ENCODE results near the gene MST1R.

Gene MST1R

GRCh38 chr3:49889296-49889695 lies 14.4 kb downstream of the MST1R start:
- Histone ChIP-seq H3K9me3 (ENCODE audit: severe bottlenecking) (no peaks in the 10 kb centered on the region), H3K27ac (peak overlapping the region; percentile 55), H3K4me3 (ENCODE audit: low read depth, low read length) (no peak overlapping the region), H3K36me3 (no peaks in the 10 kb centered on the region), H3K27me3 (ENCODE audit: insufficient read depth, low read depth, severe bottlenecking) (no peaks in the 10 kb centered on the region)
- DNase-seq, result no peak
- no peak for TF ChIP-seq CTCF (IDR thresholded peaks at IDR 0.05; ENCODE audit: low read depth, low read length)

- Histone ChIP-seq H3K27me3 (ENCODE audit: insufficient read depth, low read depth, severe bottlenecking) (no peaks in the 10 kb centered on the region), H3K27ac (no peak overlapping the region), H3K4me3 (ENCODE audit: low read depth, low read length) (no peak overlapping the region), H3K36me3 (no peaks in the 10 kb centered on the region), H3K9me3 (ENCODE audit: severe bottlenecking) (no peaks in the 10 kb centered on the region)
- DNase-seq, result no peak
- TF ChIP-seq CTCF (IDR thresholded peaks at IDR 0.05; ENCODE audit: low read depth, low read length), result no peak
Measured at GRCh38 chr3:49886922-49887265, 16.8 kb downstream of the MST1R start.

- no peak for DNase-seq
Measured at GRCh38 chr3:49883998-49884397, 19.7 kb downstream of the MST1R start.

GRCh38 chr3:49882166-49882565 lies 21.5 kb downstream of the MST1R start:
- Histone ChIP-seq H3K4me3 (ENCODE audit: low read depth, low read length) (no peak overlapping the region), H3K27ac (peak overlapping the region; percentile 67; the same call in 1 of the 2 replicates), H3K9me3 (ENCODE audit: severe bottlenecking) (no peaks in the 10 kb centered on the region), H3K36me3 (no peaks in the 10 kb centered on the region), H3K27me3 (ENCODE audit: insufficient read depth, low read depth, severe bottlenecking) (no peaks in the 10 kb centered on the region)
- no peak for DNase-seq
- TF ChIP-seq CTCF (IDR thresholded peaks at IDR 0.05; ENCODE audit: low read depth, low read length), result no peak

More at GRCh38 chr3:49883998-49884397, 19.7 kb downstream of the MST1R start:
- Histone ChIP-seq H3K27me3 (ENCODE audit: insufficient read depth, low read depth, severe bottlenecking) (no peaks in the 10 kb centered on the region), H3K36me3 (no peaks in the 10 kb centered on the region), H3K9me3 (ENCODE audit: severe bottlenecking) (no peaks in the 10 kb centered on the region), H3K27ac (no peak overlapping the region), H3K4me3 (ENCODE audit: low read depth, low read length) (no peak overlapping the region)
- TF ChIP-seq CTCF (IDR thresholded peaks at IDR 0.05; ENCODE audit: low read depth, low read length), result no peak

- DNase-seq, result peak; percentile 75
- H3K27ac ChIP-seq, result peak overlapping the region; percentile 67
- H3K4me3 ChIP-seq (ENCODE audit: low read depth, low read length), result no peak overlapping the region
- no peaks in the 10 kb centered on the region for H3K9me3 ChIP-seq (ENCODE audit: severe bottlenecking)
- no peaks in the 10 kb centered on the region for H3K27me3 ChIP-seq (ENCODE audit: insufficient read depth, low read depth, severe bottlenecking)
- no peak for TF ChIP-seq CTCF (IDR thresholded peaks at IDR 0.05; ENCODE audit: low read depth, low read length)
- no peaks in the 10 kb centered on the region for H3K36me3 ChIP-seq
Measured at GRCh38 chr3:49880581-49881315, 22.9 kb downstream of the MST1R start.

GRCh38 chr3:49879721-49880120 lies 24.0 kb downstream of the MST1R start:
- TF ChIP-seq CTCF (IDR thresholded peaks at IDR 0.05; ENCODE audit: low read depth, low read length), result no peak
- Histone ChIP-seq H3K36me3 (no peaks in the 10 kb centered on the region), H3K27ac (0 out of 2 replicates have a peak overlapping the region, but pooled peaks have one; percentile 27), H3K4me3 (ENCODE audit: low read depth, low read length) (no peak overlapping the region), H3K9me3 (ENCODE audit: severe bottlenecking) (no peaks in the 10 kb centered on the region), H3K27me3 (ENCODE audit: insufficient read depth, low read depth, severe bottlenecking) (no peaks in the 10 kb centered on the region)
- no peak for DNase-seq
